ENCODE measurements around the gene REV3L.
"Not testable (repeated sequence)": the region's sequence is repeated elsewhere in the genome, so short reads cannot be mapped to it uniquely, and the experiment has no call there.

The REV3L gene

GRCh38 chr6:111307275-111307858 is 175.7 kb downstream of the REV3L start:
- in situ Hi-C loops (cut with HindIII; ENCODE audit: low sequenced_read_pairs) = no loop called here

- in situ Hi-C loops (cut with HindIII; ENCODE audit: low sequenced_read_pairs) = no loop called here
Observed at GRCh38 chr6:111306104-111306888, 176.7 kb downstream of the REV3L start.

GRCh38 chr6:111301946-111302345 is 181.1 kb downstream of the REV3L start:
- in situ Hi-C loops (cut with HindIII; ENCODE audit: low sequenced_read_pairs) = no loop called here

GRCh38 chr6:111300938-111301800 is 181.8 kb downstream of the REV3L start:
- in situ Hi-C loops (cut with HindIII; ENCODE audit: low sequenced_read_pairs) = not testable (repeated sequence)

GRCh38 chr6:111297776-111298175 is 185.2 kb downstream of the REV3L start:
- in situ Hi-C loops (cut with HindIII; ENCODE audit: low sequenced_read_pairs) = no loop called here

- in situ Hi-C loops (cut with HindIII; ENCODE audit: low sequenced_read_pairs) = no loop called here
Observed at GRCh38 chr6:111294374-111294967, 188.5 kb downstream of the REV3L start.

GRCh38 chr6:111291336-111292259 is 191.4 kb downstream of the REV3L start:
- in situ Hi-C loops (cut with HindIII; ENCODE audit: low sequenced_read_pairs) = no loop called here

- in situ Hi-C loops (cut with HindIII; ENCODE audit: low sequenced_read_pairs) = not testable (repeated sequence)
Observed at GRCh38 chr6:111290689-111291335, 192.2 kb downstream of the REV3L start.

- in situ Hi-C loops (cut with HindIII; ENCODE audit: low sequenced_read_pairs) = not testable (repeated sequence)
Observed at GRCh38 chr6:111284356-111284755, 198.7 kb downstream of the REV3L start.

- in situ Hi-C loops (cut with HindIII; ENCODE audit: low sequenced_read_pairs) = no loop called here
Observed at GRCh38 chr6:111283707-111284106, 199.3 kb downstream of the REV3L start.

- in situ Hi-C loops (cut with HindIII; ENCODE audit: low sequenced_read_pairs) = no loop called here
Observed at GRCh38 chr6:111282515-111282914, 200.5 kb downstream of the REV3L start.

- in situ Hi-C loops (cut with HindIII; ENCODE audit: low sequenced_read_pairs) = no loop called here
Observed at GRCh38 chr6:111280445-111280955, 202.5 kb downstream of the REV3L start.

- in situ Hi-C loops (cut with HindIII; ENCODE audit: low sequenced_read_pairs) = no loop called here
Observed at GRCh38 chr6:111278731-111279130, 204.3 kb downstream of the REV3L start.

GRCh38 chr6:111277819-111278218 is 205.2 kb downstream of the REV3L start:
- in situ Hi-C loops (cut with HindIII; ENCODE audit: low sequenced_read_pairs) = no loop called here

GRCh38 chr6:111276736-111277135 is 206.3 kb downstream of the REV3L start:
- in situ Hi-C loops (cut with HindIII; ENCODE audit: low sequenced_read_pairs) = no loop called here

- in situ Hi-C loops (cut with HindIII; ENCODE audit: low sequenced_read_pairs) = no loop called here
Observed at GRCh38 chr6:111276335-111276734, 206.7 kb downstream of the REV3L start.

GRCh38 chr6:111274593-111275217 is 208.3 kb downstream of the REV3L start:
- in situ Hi-C loops (cut with HindIII; ENCODE audit: low sequenced_read_pairs) = no loop called here

GRCh38 chr6:111270121-111270520 is 212.9 kb downstream of the REV3L start:
- in situ Hi-C loops (cut with HindIII; ENCODE audit: low sequenced_read_pairs) = no loop called here

- in situ Hi-C loops (cut with HindIII; ENCODE audit: low sequenced_read_pairs) = no loop called here
Observed at GRCh38 chr6:111269401-111269970, 213.5 kb downstream of the REV3L start.
